HG02763 (cell line): ENCODE measurements around the gene ACP3.

Experiments used
- ATAC-seq: cut with Tn5 transposase; IDR thresholded peaks from one replicate; pipeline ENCODE4 v1.9.1; 2021; ENCODE audit warnings: mild to moderate bottlenecking, moderate library complexity; ENCODE audit not compliant: unreplicated experiment

ACP3 gene

GRCh38 chr3:132404276-132404675 lies 87.1 kb downstream of the ACP3 start:
- no peak for ATAC-seq

GRCh38 chr3:132405188-132405587 lies 88.0 kb downstream of the ACP3 start:
- no peak for ATAC-seq

- no peak for ATAC-seq
Observed at GRCh38 chr3:132405609-132406299, 88.5 kb downstream of the ACP3 start.

- no peak for ATAC-seq
Observed at GRCh38 chr3:132406587-132406986, 89.4 kb downstream of the ACP3 start.

- no peak for ATAC-seq
Observed at GRCh38 chr3:132407025-132407424, 89.8 kb downstream of the ACP3 start.
